ENCODE data around the gene CACNG4. TPM values are rescaled to one million over a fixed set of nuclear protein-coding genes. Genes with fewer than 3 reads are reported as not detected.

Gene CACNG4
- total RNA-seq, 1 experiment from 2014 or later: not detected

DNA sequence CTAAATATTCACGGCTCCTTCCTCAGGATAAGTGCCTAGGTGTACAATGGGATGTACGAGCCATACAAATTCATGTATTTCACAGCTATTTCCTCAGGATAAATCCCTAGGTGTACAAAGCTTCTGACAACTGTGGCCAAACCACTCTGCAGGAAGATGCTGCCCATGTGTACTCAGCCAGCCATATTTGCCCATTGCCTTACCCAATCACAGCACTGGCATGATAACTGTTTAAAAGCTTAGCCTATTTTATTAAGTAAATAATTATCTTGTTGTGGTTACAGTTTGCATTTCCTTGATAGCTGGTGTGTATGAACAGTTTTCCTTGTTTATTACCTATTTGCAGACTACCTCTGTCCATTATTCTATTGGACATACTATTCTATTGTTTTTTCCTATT lies 115.0 kb downstream of the CACNG4 start:
- no TSS peak for BruUV-seq (replicated peaks)
- RAD21 ChIA-PET (ENCODE audit: low non-redundant PET in 1 of 2, low total read pairs in 2 of 2, uncharacterized antibody in 2 of 2, unreplicated experiment in 2 of 2): interaction anchor here in 1 of 2 experiments (0.6 kb wide), 1 partner anchor 21 kb away, joined by 3 read pairs; no protein-coding TSS in a partner anchor
- H3K36me3 ChIP-seq (ENCODE audit: control insufficient read depth in 1 of 2, insufficient read depth in 2 of 2, low read length in 2 of 2): no peaks in the 10 kb centered on the region
- no peaks in the 10 kb centered on the region for H3K79me2 ChIP-seq (ENCODE audit: insufficient read depth, low read length)
- H3K4me1 ChIP-seq (ENCODE audit: control insufficient read depth in 1 of 2, insufficient read depth in 2 of 2, low read length in 2 of 2): no peaks in the 10 kb centered on the region
- TF ChIP-seq FOSL1 (IDR thresholded peaks at IDR 0.05; ENCODE audit: low read depth) (no peak), YY1 (IDR thresholded peaks at IDR 0.05; ENCODE audit: extremely low read depth, insufficient replicate concordance, low read depth, low read length) (no peak), POLR2A (IDR thresholded peaks at IDR 0.05; ENCODE audit: borderline replicate concordance, extremely low read depth, insufficient read depth, insufficient read length) (no peak), EZH2 (IDR thresholded peaks at IDR 0.05) (no peak), SIN3A (IDR thresholded peaks at IDR 0.05; ENCODE audit: low read depth) (no peak), EZH2phosphoT487 (IDR thresholded peaks at IDR 0.05; ENCODE audit: borderline replicate concordance) (no peak), RAD21 (IDR thresholded peaks at IDR 0.05; ENCODE audit: low read depth) (no peak), TCF7L2 (IDR thresholded peaks at IDR 0.05; ENCODE audit: borderline replicate concordance, extremely low read depth, insufficient read depth, insufficient read length) (no peak), SRF (IDR thresholded peaks at IDR 0.05; ENCODE audit: low read depth) (no peak), ZFX (IDR thresholded peaks at IDR 0.05) (no peak), POLR2AphosphoS5 (IDR thresholded peaks at IDR 0.05; ENCODE audit: low read depth, low read length) (no peak), CBX3 (IDR thresholded peaks at IDR 0.05; ENCODE audit: low read depth) (no peak), CEBPB (IDR thresholded peaks at IDR 0.05; ENCODE audit: low read depth) (no peak), SP1 (IDR thresholded peaks at IDR 0.05; ENCODE audit: low read depth) (no peak)
- TF ChIP-seq, protein P1, sequence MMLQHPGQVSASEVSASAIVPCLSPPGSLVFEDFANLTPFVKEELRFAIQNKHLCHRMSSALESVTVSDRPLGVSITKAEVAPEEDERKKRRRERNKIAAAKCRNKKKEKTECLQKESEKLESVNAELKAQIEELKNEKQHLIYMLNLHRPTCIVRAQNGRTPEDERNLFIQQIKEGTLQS (IDR thresholded peaks at IDR 0.05): no peak
- TF ChIP-seq, protein P2, sequence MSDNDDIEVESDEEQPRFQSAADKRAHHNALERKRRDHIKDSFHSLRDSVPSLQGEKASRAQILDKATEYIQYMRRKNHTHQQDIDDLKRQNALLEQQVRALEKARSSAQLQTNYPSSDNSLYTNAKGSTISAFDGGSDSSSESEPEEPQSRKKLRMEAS (IDR thresholded peaks at IDR 0.05): no peak
- TF ChIP-seq, protein P3, sequence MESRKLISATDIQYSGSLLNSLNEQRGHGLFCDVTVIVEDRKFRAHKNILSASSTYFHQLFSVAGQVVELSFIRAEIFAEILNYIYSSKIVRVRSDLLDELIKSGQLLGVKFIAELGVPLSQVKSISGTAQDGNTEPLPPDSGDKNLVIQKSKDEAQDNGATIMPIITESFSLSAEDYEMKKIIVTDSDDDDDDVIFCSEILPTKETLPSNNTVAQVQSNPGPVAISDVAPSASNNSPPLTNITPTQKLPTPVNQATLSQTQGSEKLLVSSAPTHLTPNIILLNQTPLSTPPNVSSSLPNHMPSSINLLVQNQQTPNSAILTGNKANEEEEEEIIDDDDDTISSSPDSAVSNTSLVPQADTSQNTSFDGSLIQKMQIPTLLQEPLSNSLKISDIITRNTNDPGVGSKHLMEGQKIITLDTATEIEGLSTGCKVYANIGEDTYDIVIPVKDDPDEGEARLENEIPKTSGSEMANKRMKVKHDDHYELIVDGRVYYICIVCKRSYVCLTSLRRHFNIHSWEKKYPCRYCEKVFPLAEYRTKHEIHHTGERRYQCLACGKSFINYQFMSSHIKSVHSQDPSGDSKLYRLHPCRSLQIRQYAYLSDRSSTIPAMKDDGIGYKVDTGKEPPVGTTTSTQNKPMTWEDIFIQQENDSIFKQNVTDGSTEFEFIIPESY (IDR thresholded peaks at IDR 0.05; ENCODE audit: extremely low read depth, insufficient replicate concordance, low read length): no peak
- TF ChIP-seq, protein P4, sequence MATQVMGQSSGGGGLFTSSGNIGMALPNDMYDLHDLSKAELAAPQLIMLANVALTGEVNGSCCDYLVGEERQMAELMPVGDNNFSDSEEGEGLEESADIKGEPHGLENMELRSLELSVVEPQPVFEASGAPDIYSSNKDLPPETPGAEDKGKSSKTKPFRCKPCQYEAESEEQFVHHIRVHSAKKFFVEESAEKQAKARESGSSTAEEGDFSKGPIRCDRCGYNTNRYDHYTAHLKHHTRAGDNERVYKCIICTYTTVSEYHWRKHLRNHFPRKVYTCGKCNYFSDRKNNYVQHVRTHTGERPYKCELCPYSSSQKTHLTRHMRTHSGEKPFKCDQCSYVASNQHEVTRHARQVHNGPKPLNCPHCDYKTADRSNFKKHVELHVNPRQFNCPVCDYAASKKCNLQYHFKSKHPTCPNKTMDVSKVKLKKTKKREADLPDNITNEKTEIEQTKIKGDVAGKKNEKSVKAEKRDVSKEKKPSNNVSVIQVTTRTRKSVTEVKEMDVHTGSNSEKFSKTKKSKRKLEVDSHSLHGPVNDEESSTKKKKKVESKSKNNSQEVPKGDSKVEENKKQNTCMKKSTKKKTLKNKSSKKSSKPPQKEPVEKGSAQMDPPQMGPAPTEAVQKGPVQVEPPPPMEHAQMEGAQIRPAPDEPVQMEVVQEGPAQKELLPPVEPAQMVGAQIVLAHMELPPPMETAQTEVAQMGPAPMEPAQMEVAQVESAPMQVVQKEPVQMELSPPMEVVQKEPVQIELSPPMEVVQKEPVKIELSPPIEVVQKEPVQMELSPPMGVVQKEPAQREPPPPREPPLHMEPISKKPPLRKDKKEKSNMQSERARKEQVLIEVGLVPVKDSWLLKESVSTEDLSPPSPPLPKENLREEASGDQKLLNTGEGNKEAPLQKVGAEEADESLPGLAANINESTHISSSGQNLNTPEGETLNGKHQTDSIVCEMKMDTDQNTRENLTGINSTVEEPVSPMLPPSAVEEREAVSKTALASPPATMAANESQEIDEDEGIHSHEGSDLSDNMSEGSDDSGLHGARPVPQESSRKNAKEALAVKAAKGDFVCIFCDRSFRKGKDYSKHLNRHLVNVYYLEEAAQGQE (IDR thresholded peaks at IDR 0.05; ENCODE audit: low read depth): no peak
- no peaks in the 10 kb centered on the region for H3K9me3 ChIP-seq (ENCODE audit: control insufficient read depth in 1 of 2, insufficient read depth in 1 of 2, low read depth in 1 of 2, low read length in 2 of 2)
- H3K27ac ChIP-seq (ENCODE audit: low read depth, low read length): no peak overlapping the region
- H3K9me2 ChIP-seq (ENCODE audit: insufficient read depth): no peaks in the 10 kb centered on the region
- no peaks in the 10 kb centered on the region for H4K20me1 ChIP-seq (ENCODE audit: insufficient read depth)
- CTCF ChIA-PET: no interaction called here
- ATAC-seq: no peak
- no peak overlapping the region for H3K4me2 ChIP-seq (ENCODE audit: low read length)
- H3K9ac ChIP-seq (ENCODE audit: low read length): no peak overlapping the region
- no peaks in the 10 kb centered on the region for H3K27me3 ChIP-seq (ENCODE audit: insufficient read depth, low read length)
- POLR2A ChIA-PET: no interaction called here
- no peak for DNase-seq (ENCODE audit: low read depth, low spot score)
- no peak overlapping the region for H3K4me3 ChIP-seq (replicated peaks in 1 of 2; ENCODE audit: low read depth in 1 of 2, low read length in 2 of 2)
- H2AFZ ChIP-seq (ENCODE audit: low read depth, low read length, poor library complexity, severe bottlenecking): no peak overlapping the region
- intact Hi-C loops (cut with micrococcal nuclease): no loop called here

All from HCT116 (cell line).